ENCODE measurements around the gene CRB2. TPM values are rescaled to one million over a fixed set of nuclear protein-coding genes. Genes with fewer than 3 reads are reported as not detected.
"Not testable (repeated sequence)": the region's sequence is repeated elsewhere in the genome, so short reads cannot be mapped to it uniquely, and the experiment has no call there.

Gene CRB2
- total and polyA plus RNA-seq, 2 donors (not counting 3 experiments of a cell fraction or from before 2014, with no cell fraction given), result not detected

DNA sequence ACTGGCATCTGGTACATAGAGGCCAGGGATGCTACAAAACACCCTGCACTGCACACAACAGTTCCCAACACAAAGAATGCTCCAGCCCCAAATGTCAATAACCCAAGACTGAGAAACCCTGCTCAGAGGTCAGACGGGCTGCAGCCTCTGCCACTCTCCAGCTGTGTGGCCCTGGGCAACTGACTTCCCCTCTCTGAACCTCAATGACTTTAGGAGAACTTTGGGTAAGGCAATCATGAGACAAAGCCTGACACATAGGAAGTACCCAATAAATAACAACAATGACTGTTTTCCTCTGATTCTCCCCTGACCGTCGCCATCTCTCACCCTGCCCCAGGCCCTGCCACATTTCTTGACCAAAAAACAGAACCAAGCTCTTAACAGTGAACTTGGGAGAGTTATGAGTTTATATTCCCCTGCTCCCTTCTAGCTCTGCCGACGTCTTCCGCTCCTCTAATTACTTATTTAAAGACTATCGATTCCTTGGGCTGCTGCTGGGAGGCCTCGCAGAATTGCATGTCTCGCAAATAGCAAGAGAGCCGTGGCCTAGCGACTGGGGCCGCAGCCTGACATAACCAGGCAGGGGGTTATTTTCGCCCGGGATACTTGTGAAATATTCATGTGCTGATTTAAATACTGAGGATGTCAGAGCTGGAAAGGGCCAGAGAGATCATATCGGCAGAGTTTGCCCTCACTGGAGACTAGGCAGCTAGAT is 24.5 kb upstream of the CRB2 start:
- Histone ChIP-seq H3K9me3 (replicated peaks; ENCODE audit: control insufficient read depth, insufficient read depth, low read length) (no peaks in the 10 kb centered on the region), H3K4me1 (ENCODE audit: control insufficient read depth, extremely low read depth, insufficient read depth, low read length) (no peaks in the 10 kb centered on the region), H3K4me3 (replicated peaks in 1 of 3; ENCODE audit: insufficient read depth in 1 of 3, low read depth in 1 of 3, low read length in 3 of 3) (no peak overlapping the region), H3K4me2 (ENCODE audit: insufficient read depth, low read length) (no peak overlapping the region), H3K27ac (ENCODE audit: insufficient read depth, low read depth, low read length) (no peak overlapping the region), H3K79me2 (ENCODE audit: control insufficient read depth, insufficient read depth, low read length) (no peaks in the 10 kb centered on the region), H3K27me3 (ENCODE audit: control insufficient read depth in 2 of 2, insufficient read depth in 2 of 2, low read length in 2 of 2) (no peaks in the 10 kb centered on the region), H3K9ac (replicated peaks; ENCODE audit: extremely low read depth, insufficient read depth, low read length) (no peak overlapping the region), H4K20me1 (replicated peaks; ENCODE audit: control insufficient read depth, extremely low read depth, insufficient read depth, low read length) (no peaks in the 10 kb centered on the region), H3K9me1 (replicated peaks; ENCODE audit: control insufficient read depth, extremely low read depth, insufficient read depth, low read length) (no peaks in the 10 kb centered on the region), H2AFZ (ENCODE audit: low read depth, low read length) (no peak overlapping the region), H3K36me3 (ENCODE audit: control insufficient read depth in 2 of 2, extremely low read depth in 1 of 2, insufficient read depth in 2 of 2, low read length in 2 of 2) (no peaks in the 10 kb centered on the region)
- CTCF ChIA-PET, result interaction anchor here (0.6 to 1.4 kb wide), 2 partner anchors 106 to 264 kb away, joined by 3 to 5 read pairs; no protein-coding TSS in a partner anchor
- POLR2A ChIA-PET, result no interaction called here
- dilution Hi-C loops (cut with MboI; ENCODE audit: extremely low pct_ligation_motif_present, low sequenced_read_pairs), result no loop called here
- no TSS peak for BruUV-seq (replicated peaks)
- TF ChIP-seq FOS (IDR thresholded peaks at IDR 0.05; ENCODE audit: borderline replicate concordance, insufficient read depth, low read length) (no peak), MYC (IDR thresholded peaks at IDR 0.05; ENCODE audit: low read depth, low read length) (no peak), JUN (IDR thresholded peaks at IDR 0.05; ENCODE audit: borderline replicate concordance, insufficient read depth, insufficient read length, low read depth) (no peak), POLR2A (IDR thresholded peaks at IDR 0.05; ENCODE audit: low read depth, low read length) (no peak), POLR2AphosphoS5 (IDR thresholded peaks at IDR 0.05; ENCODE audit: insufficient read depth, low read depth, low read length) (no peak), EZH2 (IDR thresholded peaks at IDR 0.05; ENCODE audit: borderline replicate concordance, low read depth, low read length, severe bottlenecking) (no peak), GATA2 (IDR thresholded peaks at IDR 0.05; ENCODE audit: insufficient read depth, insufficient read length, low read depth, low read length) (no peak)
- TF ChIP-seq, protein P1, sequence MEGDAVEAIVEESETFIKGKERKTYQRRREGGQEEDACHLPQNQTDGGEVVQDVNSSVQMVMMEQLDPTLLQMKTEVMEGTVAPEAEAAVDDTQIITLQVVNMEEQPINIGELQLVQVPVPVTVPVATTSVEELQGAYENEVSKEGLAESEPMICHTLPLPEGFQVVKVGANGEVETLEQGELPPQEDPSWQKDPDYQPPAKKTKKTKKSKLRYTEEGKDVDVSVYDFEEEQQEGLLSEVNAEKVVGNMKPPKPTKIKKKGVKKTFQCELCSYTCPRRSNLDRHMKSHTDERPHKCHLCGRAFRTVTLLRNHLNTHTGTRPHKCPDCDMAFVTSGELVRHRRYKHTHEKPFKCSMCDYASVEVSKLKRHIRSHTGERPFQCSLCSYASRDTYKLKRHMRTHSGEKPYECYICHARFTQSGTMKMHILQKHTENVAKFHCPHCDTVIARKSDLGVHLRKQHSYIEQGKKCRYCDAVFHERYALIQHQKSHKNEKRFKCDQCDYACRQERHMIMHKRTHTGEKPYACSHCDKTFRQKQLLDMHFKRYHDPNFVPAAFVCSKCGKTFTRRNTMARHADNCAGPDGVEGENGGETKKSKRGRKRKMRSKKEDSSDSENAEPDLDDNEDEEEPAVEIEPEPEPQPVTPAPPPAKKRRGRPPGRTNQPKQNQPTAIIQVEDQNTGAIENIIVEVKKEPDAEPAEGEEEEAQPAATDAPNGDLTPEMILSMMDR (IDR thresholded peaks at IDR 0.05; ENCODE audit: extremely low read depth in 1 of 2, insufficient read depth in 1 of 2, low read depth in 1 of 2, low read length in 2 of 2), result no peak
- TF ChIP-seq, protein P2, sequence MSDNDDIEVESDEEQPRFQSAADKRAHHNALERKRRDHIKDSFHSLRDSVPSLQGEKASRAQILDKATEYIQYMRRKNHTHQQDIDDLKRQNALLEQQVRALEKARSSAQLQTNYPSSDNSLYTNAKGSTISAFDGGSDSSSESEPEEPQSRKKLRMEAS (IDR thresholded peaks at IDR 0.05; ENCODE audit: insufficient read depth, insufficient read length), result no peak
- FAIRE-seq (no peak), DNase-seq (ENCODE audit: low read depth, low spot score) (no peak)
- intact Hi-C loops (cut with micrococcal nuclease), result no loop called here

DNA sequence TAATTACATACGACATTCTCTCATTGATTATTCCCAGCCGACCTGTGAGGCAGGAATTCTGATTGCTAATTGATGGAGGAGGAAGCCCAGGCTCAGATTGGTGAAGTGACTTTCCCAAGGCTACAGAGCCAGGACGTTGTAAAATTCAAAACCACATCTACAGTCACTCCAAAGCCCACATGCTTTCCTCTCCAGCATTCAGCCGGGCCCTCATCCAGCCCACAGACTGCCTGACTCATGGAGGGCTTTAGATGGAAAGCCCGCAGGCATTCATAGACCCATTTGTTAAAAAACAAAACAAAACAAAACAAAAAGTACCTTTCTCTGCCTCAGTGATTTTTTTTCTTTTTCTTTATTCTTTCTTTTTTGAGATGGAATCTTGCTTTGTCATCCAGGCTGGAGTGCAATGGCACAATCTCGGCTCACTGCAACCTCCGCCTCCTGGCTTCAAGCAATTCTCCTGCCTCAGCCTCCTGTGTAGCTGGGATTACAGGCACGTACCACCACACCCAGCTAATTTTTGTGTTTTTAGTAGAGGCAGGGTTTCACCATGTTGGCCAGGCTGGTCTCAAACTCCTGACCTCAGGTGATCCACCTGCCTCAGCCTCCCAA is 22.8 kb upstream of the CRB2 start:
- dilution Hi-C loops (cut with MboI; ENCODE audit: extremely low pct_ligation_motif_present, low sequenced_read_pairs); H3K9me1 ChIP-seq (replicated peaks; ENCODE audit: control insufficient read depth, extremely low read depth, insufficient read depth, low read length); H3K27ac ChIP-seq (ENCODE audit: insufficient read depth, low read depth, low read length); H4K20me1 ChIP-seq (replicated peaks; ENCODE audit: control insufficient read depth, extremely low read depth, insufficient read depth, low read length); intact Hi-C loops (cut with micrococcal nuclease); H3K27me3 ChIP-seq (ENCODE audit: control insufficient read depth in 2 of 2, insufficient read depth in 2 of 2, low read length in 2 of 2); H3K9me3 ChIP-seq (replicated peaks; ENCODE audit: control insufficient read depth, insufficient read depth, low read length); H2AFZ ChIP-seq (ENCODE audit: low read depth, low read length); H3K4me2 ChIP-seq (ENCODE audit: insufficient read depth, low read length); POLR2A ChIA-PET; H3K4me3 ChIP-seq (replicated peaks in 1 of 3; ENCODE audit: insufficient read depth in 1 of 3, low read depth in 1 of 3, low read length in 3 of 3); DNase-seq (ENCODE audit: low read depth, low spot score); H3K79me2 ChIP-seq (ENCODE audit: control insufficient read depth, insufficient read depth, low read length); H3K9ac ChIP-seq (replicated peaks; ENCODE audit: extremely low read depth, insufficient read depth, low read length); FAIRE-seq; H3K4me1 ChIP-seq (ENCODE audit: control insufficient read depth, extremely low read depth, insufficient read depth, low read length); BruUV-seq (replicated peaks); H3K36me3 ChIP-seq (ENCODE audit: control insufficient read depth in 2 of 2, extremely low read depth in 1 of 2, insufficient read depth in 2 of 2, low read length in 2 of 2): not testable (repeated sequence)
- CTCF ChIA-PET, result interaction anchor here (0.6 kb wide), 1 partner anchor 420 kb away, joined by 3 read pairs; no protein-coding TSS in a partner anchor
